ENCODE data around the gene WDPCP. TPM values are rescaled to one million over a fixed set of nuclear protein-coding genes. Genes with fewer than 3 reads are reported as not detected.

Gene WDPCP
- total RNA-seq, 1 experiment from 2014 or later, result 7.4 TPM

DNA sequence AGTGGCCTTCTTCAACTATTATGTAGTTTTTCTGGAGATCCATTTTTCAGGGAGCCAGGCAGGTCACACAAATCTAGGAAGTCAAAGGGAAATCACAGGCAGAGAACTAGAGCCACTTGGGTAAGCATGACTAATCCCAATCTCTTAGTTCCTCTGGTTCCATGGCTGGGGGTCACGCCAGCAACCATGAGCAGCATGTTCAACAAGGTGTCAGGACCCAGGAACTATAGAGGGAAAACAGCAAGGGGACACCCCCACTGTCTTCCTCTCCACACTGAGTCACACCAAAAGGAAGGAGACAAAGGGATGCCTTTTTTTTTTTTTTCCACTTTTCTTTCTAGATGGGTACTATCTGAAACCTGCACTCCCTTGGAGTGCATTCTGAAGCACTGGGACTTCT, 286.8 kb downstream of the WDPCP start:
- no peak for DNase-seq (ENCODE audit: low read depth, low spot score)
- H3K27me3 ChIP-seq (ENCODE audit: control insufficient read depth, insufficient read depth, low read length), result no peaks in the 10 kb centered on the region
- ATAC-seq, result no peak
- ChIA-PET CTCF (no interaction called here), POLR2A (no interaction called here)
- intact Hi-C loops (cut with micrococcal nuclease; ENCODE audit: unreplicated experiment), result loop anchor here (5.0 kb wide), 1 partner anchor 514 kb away; no protein-coding TSS in a partner anchor
- in situ Hi-C loops (cut with HindIII; ENCODE audit: low pct_unique_long_range_greater_than_20kb, low sequenced_read_pairs), result no loop called here
- no TSS peak for BruUV-seq (replicated peaks)
- no peak overlapping the region for H3K27ac ChIP-seq (ENCODE audit: low read length)
- no peaks in the 10 kb centered on the region for H3K36me3 ChIP-seq (ENCODE audit: control insufficient read depth, insufficient read depth, low read length)
- no peak overlapping the region for H3K4me3 ChIP-seq (ENCODE audit: low read depth in 2 of 2, low read length in 2 of 2)
- TF ChIP-seq SIN3A (IDR thresholded peaks at IDR 0.05; ENCODE audit: borderline replicate concordance, insufficient read depth, low read depth, low read length) (no peak), TCF7L2 (IDR thresholded peaks at IDR 0.05; ENCODE audit: low read depth, low read length) (no peak), REST (IDR thresholded peaks at IDR 0.05; ENCODE audit: insufficient read depth in 1 of 2, low read depth in 2 of 2, low read length in 1 of 2) (no peak)
- no peaks in the 10 kb centered on the region for H3K9me3 ChIP-seq (ENCODE audit: control insufficient read depth, insufficient read depth, low read depth, low read length)
- H3K4me1 ChIP-seq (ENCODE audit: control insufficient read depth, insufficient read depth, low read length), result no peaks in the 10 kb centered on the region

GRCh38 chr2:63300835-63301234, 287.4 kb downstream of the WDPCP start:
- CTCF ChIA-PET, result no interaction called here
- Histone ChIP-seq H3K36me3 (ENCODE audit: control insufficient read depth, insufficient read depth, low read length) (no peaks in the 10 kb centered on the region), H3K4me3 (ENCODE audit: low read depth in 2 of 2, low read length in 2 of 2) (no peak overlapping the region), H3K27me3 (ENCODE audit: control insufficient read depth, insufficient read depth, low read length) (no peaks in the 10 kb centered on the region), H3K9me3 (ENCODE audit: control insufficient read depth, insufficient read depth, low read depth, low read length) (no peaks in the 10 kb centered on the region), H3K4me1 (ENCODE audit: control insufficient read depth, insufficient read depth, low read length) (no peaks in the 10 kb centered on the region), H3K27ac (ENCODE audit: low read length) (no peak overlapping the region)
- POLR2A ChIA-PET, result no interaction called here
- DNase-seq (ENCODE audit: low read depth, low spot score), result no peak
- TF ChIP-seq SIN3A (IDR thresholded peaks at IDR 0.05; ENCODE audit: borderline replicate concordance, insufficient read depth, low read depth, low read length) (no peak), CTCF (IDR thresholded peaks at IDR 0.05) (peak; percentile 55), TCF7L2 (IDR thresholded peaks at IDR 0.05; ENCODE audit: low read depth, low read length) (no peak), POLR2AphosphoS5 (IDR thresholded peaks at IDR 0.05; ENCODE audit: low read depth, low read length) (no peak)
- intact Hi-C loops (cut with micrococcal nuclease; ENCODE audit: unreplicated experiment) (loop anchor here (5.0 kb wide), 1 partner anchor 514 kb away; no protein-coding TSS in a partner anchor), in situ Hi-C loops (cut with HindIII; ENCODE audit: low pct_unique_long_range_greater_than_20kb, low sequenced_read_pairs) (no loop called here)
- no TSS peak for BruUV-seq (replicated peaks)
- ATAC-seq, result peak; percentile 48; the same call in 1 of the 2 replicates

GRCh38 chr2:63287956-63288355, 300.3 kb downstream of the WDPCP start:
- intact Hi-C loops (cut with micrococcal nuclease; ENCODE audit: unreplicated experiment), result no loop called here
- peaks cover 4% of the 10 kb centered on the region; the same call in 1 of the 2 replicates for H3K9me3 ChIP-seq (ENCODE audit: control insufficient read depth, insufficient read depth, low read depth, low read length)
- no peak overlapping the region for H3K4me3 ChIP-seq (ENCODE audit: low read depth in 2 of 2, low read length in 2 of 2)
- H3K27ac ChIP-seq (ENCODE audit: low read length), result no peak overlapping the region
- ATAC-seq, result no peak
- CTCF ChIA-PET, result no interaction called here
- no peak for TF ChIP-seq TCF7L2 (IDR thresholded peaks at IDR 0.05; ENCODE audit: low read depth, low read length)
- TF ChIP-seq SIN3A (IDR thresholded peaks at IDR 0.05; ENCODE audit: borderline replicate concordance, insufficient read depth, low read depth, low read length), result no peak
- no peak for TF ChIP-seq POLR2AphosphoS5 (IDR thresholded peaks at IDR 0.05; ENCODE audit: low read depth, low read length)
- no peak for TF ChIP-seq REST (IDR thresholded peaks at IDR 0.05; ENCODE audit: insufficient read depth in 1 of 2, low read depth in 2 of 2, low read length in 1 of 2)
- TF ChIP-seq CTCF (IDR thresholded peaks at IDR 0.05), result no peak
- POLR2A ChIA-PET, result no interaction called here
- in situ Hi-C loops (cut with HindIII; ENCODE audit: low pct_unique_long_range_greater_than_20kb, low sequenced_read_pairs), result no loop called here
- no peak for DNase-seq (ENCODE audit: low read depth, low spot score)
- no peaks in the 10 kb centered on the region for H3K27me3 ChIP-seq (ENCODE audit: control insufficient read depth, insufficient read depth, low read length)
- BruUV-seq (replicated peaks), result no TSS peak
- no peaks in the 10 kb centered on the region for H3K4me1 ChIP-seq (ENCODE audit: control insufficient read depth, insufficient read depth, low read length)
- no peaks in the 10 kb centered on the region for H3K36me3 ChIP-seq (ENCODE audit: control insufficient read depth, insufficient read depth, low read length)
